OCI-LY7 (cell line): ENCODE data around the gene KRTAP12-2.
"Not testable (repeated sequence)": the region's sequence is repeated elsewhere in the genome, so short reads cannot be mapped to it uniquely, and the experiment has no call there.

Experiments used
- CTCF ChIP-seq: fragments of 200-600 bp; sonication (generic); conservative IDR thresholded peaks from 2 replicates; pipeline ENCODE4 v1.5.1; 2014; ENCODE audit warnings: mild to moderate bottlenecking, antibody characterized with exemption, low read length, moderate library complexity, mixed read lengths
- EZH2phosphoT487 ChIP-seq: fragments of 200-600 bp; sonication (generic); IDR thresholded peaks from 2 replicates; pipeline ENCODE4 v1.6.1; 2018; ENCODE audit warnings: low read depth, borderline replicate concordance, mild to moderate bottlenecking, mixed run types, antibody characterized with exemption, low read length, moderate library complexity, mixed read lengths

GRCh38 chr21:44661567-44661966 is 5.2 kb downstream of the KRTAP12-2 start:
- not testable (repeated sequence) for TF ChIP-seq CTCF, EZH2phosphoT487
